ENCODE measurements around the gene EMILIN2. TPM values are rescaled to one million over a fixed set of nuclear protein-coding genes. Genes with fewer than 3 reads are reported as not detected.

Gene EMILIN2
- total and polyA plus RNA-seq, 5 donors: 3.8 to 8.4 (median 6.8) TPM

GRCh38 chr18:2958819-2959298, 112.1 kb downstream of the EMILIN2 start:
- no peaks in the 10 kb centered on the region for H3K9me3 ChIP-seq (ENCODE audit: control insufficient read depth, low read length)
- peaks cover 8% of the 10 kb centered on the region for H3K4me1 ChIP-seq (ENCODE audit: control insufficient read depth, insufficient read depth, low read length)
- H3K27me3 ChIP-seq (ENCODE audit: control insufficient read depth, insufficient read depth): no peaks in the 10 kb centered on the region
- no peak overlapping the region for H3K27ac ChIP-seq (ENCODE audit: low read length)
- intact Hi-C loops (cut with DNase I): loop anchor here in 1 of 4 donors (10.0 kb wide), 1 partner anchor 56 kb away; the partner anchor contains the start of gene LPIN2
- DNase-seq (peak in 1 of 3 donors; percentile 25), ATAC-seq (peak; percentile 77 to 78)
- H3K4me3 ChIP-seq (ENCODE audit: low read length): no peak overlapping the region

GRCh38 chr18:2959341-2959740, 112.5 kb downstream of the EMILIN2 start:
- Histone ChIP-seq H3K9me3 (ENCODE audit: control insufficient read depth, low read length) (no peaks in the 10 kb centered on the region), H3K4me1 (ENCODE audit: control insufficient read depth, insufficient read depth, low read length) (peaks cover 8% of the 10 kb centered on the region), H3K4me3 (ENCODE audit: low read length) (no peak overlapping the region), H3K27me3 (ENCODE audit: control insufficient read depth, insufficient read depth) (no peaks in the 10 kb centered on the region), H3K27ac (ENCODE audit: low read length) (no peak overlapping the region)
- intact Hi-C loops (cut with DNase I): loop anchor here in 1 of 4 donors (10.0 kb wide), 1 partner anchor 55 kb away; the partner anchor contains the start of gene LPIN2
- WGBS: 52% methylated on average over 2 of the region's 2 CpGs
- ATAC-seq (no peak), DNase-seq (no peak)

GRCh38 chr18:2960983-2961696, 114.3 kb downstream of the EMILIN2 start:
- 79% methylated on average over 7 of the region's 7 CpGs for WGBS
- DNase-seq (no peak), ATAC-seq (peak in 1 of 2 donors; percentile 42)
- Histone ChIP-seq H3K4me1 (ENCODE audit: control insufficient read depth, insufficient read depth, low read length) (peaks cover 8% of the 10 kb centered on the region), H3K4me3 (ENCODE audit: low read length) (no peak overlapping the region), H3K9me3 (ENCODE audit: control insufficient read depth, low read length) (no peaks in the 10 kb centered on the region), H3K27me3 (ENCODE audit: control insufficient read depth, insufficient read depth) (no peaks in the 10 kb centered on the region), H3K27ac (ENCODE audit: low read length) (peak overlapping the region; percentile 45)
- intact Hi-C loops (cut with DNase I): no loop called here

- Histone ChIP-seq H3K27me3 (ENCODE audit: control insufficient read depth, insufficient read depth) (no peaks in the 10 kb centered on the region), H3K4me3 (ENCODE audit: low read length) (no peak overlapping the region), H3K4me1 (ENCODE audit: control insufficient read depth, insufficient read depth, low read length) (peaks cover 8% of the 10 kb centered on the region), H3K27ac (ENCODE audit: low read length) (peak overlapping the region; percentile 79), H3K9me3 (ENCODE audit: control insufficient read depth, low read length) (no peaks in the 10 kb centered on the region)
- intact Hi-C loops (cut with DNase I): no loop called here
- peak in 1 of 3 donors; percentile 26 for DNase-seq
- ATAC-seq: peak; percentile 59 to 73
- WGBS: 28% methylated on average over 4 of the region's 4 CpGs
Observed at GRCh38 chr18:2961821-2962220, 115.0 kb downstream of the EMILIN2 start.

GRCh38 chr18:2963048-2963447, 116.2 kb downstream of the EMILIN2 start:
- Histone ChIP-seq H3K4me1 (ENCODE audit: control insufficient read depth, insufficient read depth, low read length) (peaks cover 5% of the 10 kb centered on the region), H3K9me3 (ENCODE audit: control insufficient read depth, low read length) (no peaks in the 10 kb centered on the region), H3K27ac (ENCODE audit: low read length) (no peak overlapping the region), H3K27me3 (ENCODE audit: control insufficient read depth, insufficient read depth) (no peaks in the 10 kb centered on the region), H3K4me3 (ENCODE audit: low read length) (no peak overlapping the region)
- DNase-seq (no peak), ATAC-seq (no peak)
- WGBS: 80% methylated on average over 3 of the region's 3 CpGs
- intact Hi-C loops (cut with DNase I): no loop called here

GRCh38 chr18:2964361-2965010, 117.7 kb downstream of the EMILIN2 start:
- H3K9me3 ChIP-seq (ENCODE audit: control insufficient read depth, low read length): no peaks in the 10 kb centered on the region
- intact Hi-C loops (cut with DNase I): no loop called here
- no peak overlapping the region for H3K27ac ChIP-seq (ENCODE audit: low read length)
- ATAC-seq: no peak
- no peak overlapping the region for H3K4me3 ChIP-seq (ENCODE audit: low read length)
- WGBS: 91% methylated on average over 8 of the region's 8 CpGs
- H3K4me1 ChIP-seq (ENCODE audit: control insufficient read depth, insufficient read depth, low read length): peaks cover 9% of the 10 kb centered on the region
- no peak for DNase-seq
- H3K27me3 ChIP-seq (ENCODE audit: control insufficient read depth, insufficient read depth): no peaks in the 10 kb centered on the region

Other genes with a start within 250 kb of the EMILIN2 start
- 10 to 100 TPM; 26.3 to 31.4 (median 31.1) TPM for gene SMCHD1, start 191.3 kb upstream of the EMILIN2 start, total RNA-seq
- 7.1 TPM for gene SMCHD1, start 191.3 kb upstream of the EMILIN2 start, polyA plus RNA-seq
- 10 to 100 TPM; 12.6 to 18.1 (median 14.2) TPM for gene LPIN2, start 166.1 kb downstream of the EMILIN2 start, total RNA-seq
- gene LPIN2, start 166.1 kb downstream of the EMILIN2 start, polyA plus RNA-seq: 5.0 TPM